ENCODE data around the gene SOCS3.
"Not testable (repeated sequence)": the region's sequence is repeated elsewhere in the genome, so short reads cannot be mapped to it uniquely, and the experiment has no call there.

DNA sequence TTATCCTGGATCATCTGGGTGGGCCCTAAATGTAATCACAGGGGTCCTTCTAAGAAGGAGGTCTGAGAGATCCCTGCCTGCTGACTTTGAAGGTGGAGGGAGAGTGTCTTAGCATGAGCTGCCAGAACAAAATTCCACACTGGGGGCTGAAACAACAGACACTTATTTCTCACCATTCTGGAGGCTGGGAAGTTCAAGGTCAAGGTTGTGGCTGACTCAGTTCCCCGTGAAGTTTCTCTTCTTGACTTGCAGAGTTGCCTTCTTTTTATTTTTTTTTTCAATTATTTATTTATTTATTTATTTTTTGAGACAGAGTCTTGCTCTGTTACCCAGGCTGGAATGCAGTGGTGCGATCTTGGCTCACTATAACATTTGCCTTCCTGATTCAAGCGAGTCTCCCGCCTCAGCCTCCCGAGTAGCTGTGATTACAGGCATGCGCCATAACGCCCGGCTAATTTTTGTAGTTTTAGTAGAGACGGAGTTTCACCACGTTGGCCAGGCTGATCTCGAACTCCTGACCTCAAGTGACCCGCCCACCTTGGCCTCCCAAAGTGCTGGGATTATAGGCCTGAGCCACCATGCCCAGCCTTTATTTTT lies 50.1 kb downstream of the SOCS3 start:
- not testable (repeated sequence) for TF ChIP-seq EZH2phosphoT487 (IDR thresholded peaks at IDR 0.05; ENCODE audit: insufficient read depth, low read depth); EZH2 (IDR thresholded peaks at IDR 0.05; ENCODE audit: insufficient read depth, poor library complexity, severe bottlenecking)
